Measurements from ENCODE around the gene LRRC8D.

LRRC8D gene

DNA sequence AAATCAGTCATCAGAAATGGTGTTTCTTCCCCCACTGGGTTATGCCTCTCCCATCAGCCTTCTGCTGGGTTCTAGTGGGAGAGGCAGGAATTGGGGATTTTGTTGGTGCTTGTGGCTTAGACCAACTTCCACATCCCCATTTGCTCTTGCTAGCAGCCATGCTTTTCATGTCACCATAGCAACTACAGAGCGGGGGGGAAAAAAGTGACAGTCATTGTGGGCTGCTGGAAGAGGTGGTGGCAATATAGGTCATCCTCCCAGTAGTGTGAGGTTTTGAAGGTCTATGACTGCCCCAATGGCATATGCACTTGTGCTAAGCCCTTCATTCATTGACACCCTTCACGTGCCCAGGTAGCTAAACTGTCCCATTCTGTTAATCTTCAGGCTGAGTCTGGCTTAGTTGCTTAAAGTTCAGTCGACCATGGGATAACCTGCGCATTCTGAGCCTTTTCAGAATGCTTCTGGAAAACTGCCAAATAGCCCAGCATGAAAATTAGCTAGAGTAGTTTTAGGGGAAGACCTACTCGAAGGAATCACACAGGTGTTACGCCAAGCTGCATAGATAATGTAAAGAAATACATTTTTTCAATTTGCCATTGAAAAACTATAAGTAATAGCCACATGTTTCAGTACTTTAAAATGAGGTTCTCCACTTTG, 120.4 kb downstream of the LRRC8D start:
- no peak for DNase-seq (ENCODE audit: low spot score)

DNA sequence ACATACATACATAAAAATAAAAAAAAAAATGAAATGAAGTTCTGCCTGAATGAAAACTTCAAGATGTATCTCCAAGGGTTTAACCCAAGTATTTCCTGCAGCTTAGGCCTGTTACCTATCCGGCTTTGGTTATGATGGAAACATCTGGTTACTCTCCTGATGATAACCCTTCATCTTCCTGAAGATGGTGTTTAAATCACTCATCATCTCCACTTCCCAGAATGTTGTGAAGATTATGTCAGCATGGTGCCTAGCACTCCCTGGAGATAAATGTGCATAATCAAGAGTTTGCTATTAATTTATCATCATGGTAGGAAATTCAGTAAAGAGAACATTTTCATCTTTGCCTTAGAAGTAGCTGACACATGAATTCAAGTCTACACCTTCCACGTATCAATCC, 121.2 kb downstream of the LRRC8D start:
- DNase-seq (ENCODE audit: low spot score) = no peak

GRCh38 chr1:89942825-89943658, 122.2 kb downstream of the LRRC8D start:
- DNase-seq (ENCODE audit: low spot score) = peak; percentile 26

GRCh38 chr1:89943846-89944781, 123.3 kb downstream of the LRRC8D start:
- no peak for DNase-seq (ENCODE audit: low spot score)

GRCh38 chr1:89945852-89946476, 125.1 kb downstream of the LRRC8D start:
- no peak for DNase-seq (ENCODE audit: low spot score)

DNA sequence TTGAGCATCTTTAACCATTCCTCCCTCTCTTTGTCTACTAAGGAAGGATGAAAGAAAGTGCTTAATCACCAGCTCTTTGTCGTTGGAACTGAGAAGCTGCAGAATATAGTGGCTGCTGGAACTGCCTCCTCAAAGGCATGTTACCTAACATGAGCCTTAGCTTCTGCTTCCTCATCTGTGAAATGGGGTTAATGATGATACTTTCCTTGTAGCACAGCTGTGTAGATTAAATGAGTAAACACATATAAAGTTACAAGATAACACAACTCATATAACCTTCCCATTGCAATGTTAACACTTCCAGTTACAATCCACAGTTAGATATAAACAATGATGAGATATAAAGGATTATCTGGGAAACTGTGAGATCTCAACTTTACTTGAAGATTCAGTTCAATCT, 125.7 kb downstream of the LRRC8D start:
- DNase-seq (ENCODE audit: low spot score) = no peak

- no peak for DNase-seq (ENCODE audit: low spot score)
Measured at GRCh38 chr1:89948722-89949345, 128.0 kb downstream of the LRRC8D start.

DNA sequence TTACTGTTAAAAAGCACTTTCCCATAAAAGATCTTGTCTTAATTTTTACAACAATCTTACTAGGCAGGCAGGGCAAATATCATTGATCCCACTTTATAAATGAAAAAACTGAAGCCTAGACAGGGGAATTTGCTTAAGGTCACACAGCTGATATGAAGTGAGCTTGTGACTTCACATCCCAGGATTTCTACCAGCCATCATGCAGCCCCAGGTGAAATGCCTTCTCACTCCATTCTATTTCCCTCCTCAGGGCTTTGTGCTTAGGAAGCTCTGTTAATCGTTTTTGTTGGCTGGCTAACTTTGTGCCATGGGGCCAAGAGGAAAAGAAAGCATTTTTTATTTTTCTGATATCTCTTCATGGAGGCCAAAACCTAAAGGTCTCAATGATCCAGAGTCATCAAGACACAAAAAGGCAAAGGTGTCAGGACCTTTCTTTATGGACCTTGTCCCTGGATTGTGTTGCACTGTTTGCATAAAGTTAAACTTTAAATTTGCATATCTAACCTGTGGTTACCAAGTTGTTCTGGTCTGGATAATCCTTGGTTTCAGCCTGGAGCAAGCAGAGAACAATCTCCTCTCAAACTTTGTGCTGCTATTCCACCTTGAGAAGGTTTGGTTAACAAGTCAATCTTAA, 129.3 kb downstream of the LRRC8D start:
- DNase-seq (ENCODE audit: low spot score) = no peak

- DNase-seq (ENCODE audit: low spot score) = no peak
Measured at GRCh38 chr1:89950703-89951102, 129.9 kb downstream of the LRRC8D start.

DNA sequence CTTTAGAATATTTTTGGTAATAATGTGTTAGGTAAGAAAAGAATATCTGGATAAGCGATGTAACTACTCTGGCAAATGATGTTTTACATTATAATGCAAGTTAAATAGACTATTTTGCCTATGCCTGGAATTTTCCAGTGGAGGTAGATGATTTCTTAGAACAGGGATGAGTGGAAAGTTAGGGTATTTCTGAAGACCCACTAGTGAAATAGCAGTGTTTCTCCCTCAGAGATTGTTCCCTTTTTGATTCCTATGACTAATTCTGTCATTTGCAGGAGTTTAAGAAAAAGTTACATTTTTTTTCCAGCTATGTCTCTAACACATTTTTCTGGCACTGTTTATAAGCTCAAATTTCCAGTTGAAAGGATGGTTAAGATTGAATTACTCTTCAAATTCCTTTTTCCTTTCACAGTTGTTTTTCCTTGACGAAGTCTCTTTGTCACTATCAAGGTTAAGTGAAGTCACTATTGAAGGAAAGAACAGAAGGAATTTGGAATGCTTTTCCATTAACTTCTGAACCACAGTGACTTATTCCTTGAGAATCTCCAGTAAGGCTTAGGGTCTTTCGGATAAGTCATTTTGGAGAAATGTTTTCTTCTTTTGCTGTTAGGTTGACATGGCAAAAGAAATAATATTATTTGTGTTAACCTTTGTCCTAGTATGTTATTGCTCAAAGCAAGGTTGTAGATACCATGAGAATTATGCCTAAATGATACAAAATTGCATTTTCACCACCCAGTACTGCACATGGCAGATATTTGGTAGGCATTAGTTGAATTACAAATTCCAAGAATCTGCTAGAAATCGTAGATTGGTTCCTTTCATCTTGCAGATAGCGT, 131.2 kb downstream of the LRRC8D start:
- DNase-seq (ENCODE audit: low spot score) = no peak

- no peak for DNase-seq (ENCODE audit: low spot score)
Measured at GRCh38 chr1:89952605-89953130, 131.8 kb downstream of the LRRC8D start.

GRCh38 chr1:89953131-89953626, 132.3 kb downstream of the LRRC8D start:
- no peak for DNase-seq (ENCODE audit: low spot score)

DNA sequence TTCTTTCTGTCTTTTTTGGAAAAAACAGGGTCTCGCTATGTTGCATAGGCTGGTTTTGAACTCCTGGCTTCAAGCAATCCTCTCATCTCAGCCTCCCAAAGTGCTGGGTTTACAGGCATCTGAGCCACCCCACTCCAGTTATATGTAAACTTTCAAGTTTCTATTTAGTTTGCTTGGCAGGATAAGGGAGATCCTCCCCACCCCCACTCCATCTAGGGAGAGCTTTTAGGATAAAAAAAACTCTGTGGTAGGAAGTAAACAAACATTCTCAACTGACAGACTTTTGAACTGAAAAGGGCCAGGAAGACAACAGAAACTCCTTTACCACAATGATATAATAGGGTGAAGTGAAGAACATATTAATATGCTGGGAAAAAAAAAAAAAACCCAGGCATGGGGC, 133.1 kb downstream of the LRRC8D start:
- DNase-seq (ENCODE audit: low spot score) = no peak

- DNase-seq (ENCODE audit: low spot score) = no peak
Measured at GRCh38 chr1:89954401-89954800, 133.6 kb downstream of the LRRC8D start.

- no peak for DNase-seq (ENCODE audit: low spot score)
Measured at GRCh38 chr1:89955311-89956205, 134.7 kb downstream of the LRRC8D start.

DNA sequence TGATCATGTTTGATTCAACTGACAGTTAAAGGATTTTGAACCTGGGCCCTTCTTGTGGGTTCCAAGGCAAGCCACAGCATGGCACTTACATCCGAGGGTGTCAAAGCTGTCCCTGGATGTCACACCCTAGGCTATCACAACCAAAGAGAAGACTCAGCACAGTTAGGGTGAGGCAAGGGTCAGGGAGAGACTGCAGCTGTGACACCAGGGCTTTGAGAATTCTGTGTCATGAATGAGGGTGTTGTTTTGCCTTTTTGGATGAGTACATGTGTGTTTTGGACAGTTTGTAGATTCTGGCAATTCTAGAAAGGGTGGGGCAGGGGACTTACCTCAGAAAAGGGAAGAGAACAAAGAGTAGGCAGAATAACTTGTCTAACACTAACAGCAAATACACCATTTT, 136.3 kb downstream of the LRRC8D start:
- DNase-seq (ENCODE audit: low spot score) = no peak

DNA sequence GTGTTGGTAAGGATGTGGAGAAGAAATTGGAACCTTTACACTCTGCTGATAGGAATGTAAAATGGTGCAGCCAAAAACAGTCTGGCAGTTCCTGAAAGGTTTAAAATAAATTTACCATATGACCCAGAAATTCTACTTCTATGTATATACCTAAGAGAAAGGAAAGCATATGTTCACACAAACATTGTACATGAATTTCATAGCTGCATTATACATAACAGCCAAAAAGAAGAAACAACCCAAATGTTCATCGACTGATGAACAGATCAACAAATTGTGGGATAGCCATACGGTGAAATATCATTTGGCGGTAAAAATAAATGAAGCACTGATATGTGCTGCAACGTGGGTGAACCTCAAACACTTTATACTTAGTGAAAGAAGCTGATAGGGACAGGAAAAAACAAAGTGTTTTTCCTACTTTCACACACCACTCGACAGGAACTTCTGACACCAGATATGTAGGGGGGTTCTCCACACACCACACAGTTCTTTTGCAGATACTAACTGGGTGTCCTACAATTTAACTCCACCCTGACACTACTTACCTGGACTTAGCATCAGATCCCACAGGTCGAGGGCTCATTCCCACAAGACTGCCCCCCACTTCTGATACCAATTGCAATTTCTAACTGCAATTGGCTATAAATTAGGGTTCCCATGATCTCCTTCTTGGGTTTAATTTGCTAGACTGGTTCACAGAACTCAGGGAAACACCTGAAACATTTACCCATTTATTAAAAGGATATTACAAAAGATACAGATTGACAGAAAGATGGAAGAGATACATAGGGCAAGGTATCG, 138.2 kb downstream of the LRRC8D start:
- no peak for DNase-seq (ENCODE audit: low spot score)

DNA sequence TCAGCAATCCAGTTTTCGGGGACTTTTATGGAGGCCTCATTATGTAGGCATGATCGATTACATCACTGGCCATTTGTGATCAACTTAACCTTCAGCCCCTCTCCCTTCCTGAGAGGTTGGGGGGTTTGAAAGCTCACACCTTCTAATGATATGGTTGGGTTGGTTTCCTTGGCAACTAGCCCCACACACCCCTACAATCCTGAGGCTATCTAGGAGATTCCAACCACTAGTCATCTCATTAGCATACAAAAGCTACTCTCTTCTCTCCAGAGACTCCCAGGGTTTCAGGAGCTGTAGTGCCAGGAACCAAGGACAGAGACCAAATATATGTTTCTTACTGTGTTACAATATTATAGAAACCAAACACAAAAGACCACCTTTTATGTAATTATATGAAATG, 138.9 kb downstream of the LRRC8D start:
- DNase-seq (ENCODE audit: low spot score) = no peak

All from HuH-7.5 (cell line).